Activated T-helper 17 cell treated with anti-CD3 and anti-CD28 coated beads, Interleukin-2, amount 50 U/mL, for 72 hours (primary cell): ENCODE results near the gene PC. TPM values are rescaled to one million over a fixed set of nuclear protein-coding genes. Genes with fewer than 3 reads are reported as not detected.
"Not testable (repeated sequence)": the region's sequence is repeated elsewhere in the genome, so short reads cannot be mapped to it uniquely, and the experiment has no call there.

Experiments used
- ATAC-seq: fragments of 150-1000 bp; cut with Tn5 transposase; replicated peaks from 2 replicates; pipeline ENCODE4 v1.10.0; 2021; ENCODE audit warnings: mild to moderate bottlenecking, moderate library complexity
- H3K27ac Mint-ChIP-seq: one replicate; pipeline ENCODE4 v1.8.0; 2022; ENCODE audit warnings: mixed read lengths
- H3K27me3 Mint-ChIP-seq: one replicate; pipeline ENCODE4 v1.8.0; 2022; ENCODE audit warnings: mixed read lengths
- H3K36me3 Mint-ChIP-seq: one replicate; pipeline ENCODE4 v1.8.0; 2022; ENCODE audit warnings: low read depth, mild to moderate bottlenecking, mixed read lengths
- H3K4me1 Mint-ChIP-seq: one replicate; pipeline ENCODE4 v1.8.0; 2022; ENCODE audit warnings: mixed read lengths
- H3K4me3 Mint-ChIP-seq: one replicate; pipeline ENCODE4 v1.8.0; 2022; ENCODE audit warnings: mild to moderate bottlenecking, mixed read lengths
- H3K9me3 Mint-ChIP-seq: one replicate; pipeline ENCODE4 v1.8.0; 2022; ENCODE audit warnings: mixed read lengths
- total RNA-seq, 2 donors: library from RNA; stranded (reverse); gene quantifications; one replicate each; pipeline ENCODE4 v1.2.3, GENCODE V29; 2022

The PC gene
- total RNA-seq, 2 donors from 2014 or later, result 8.4 to 10.9 TPM

DNA sequence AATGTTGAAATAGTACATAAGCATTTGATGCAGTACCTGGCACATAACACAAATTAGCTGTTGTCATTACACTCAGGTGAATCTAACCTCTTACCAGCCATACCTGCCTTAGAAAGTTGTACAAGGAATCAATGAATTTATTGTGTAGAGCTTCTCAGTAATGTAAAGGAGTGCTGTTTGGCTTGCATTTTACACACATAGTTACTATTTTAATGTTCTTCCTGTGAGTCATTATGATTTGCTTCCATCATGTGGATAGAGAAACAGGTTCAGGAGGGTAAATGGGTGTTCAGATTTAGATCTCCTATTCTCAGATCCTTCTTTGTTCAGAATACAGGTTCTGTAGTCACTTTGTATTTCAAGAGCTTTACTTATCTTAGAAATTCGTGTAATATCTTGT lies 142.5 kb downstream of the PC start:
- Mint-ChIP-seq H3K36me3 (no peaks in the 10 kb centered on the region), H3K4me3 (no peak overlapping the region), H3K4me1 (no peaks in the 10 kb centered on the region), H3K27ac (peak overlapping the region; percentile 51), H3K27me3 (no peaks in the 10 kb centered on the region), H3K9me3 (no peaks in the 10 kb centered on the region)
- ATAC-seq, result no peak

DNA sequence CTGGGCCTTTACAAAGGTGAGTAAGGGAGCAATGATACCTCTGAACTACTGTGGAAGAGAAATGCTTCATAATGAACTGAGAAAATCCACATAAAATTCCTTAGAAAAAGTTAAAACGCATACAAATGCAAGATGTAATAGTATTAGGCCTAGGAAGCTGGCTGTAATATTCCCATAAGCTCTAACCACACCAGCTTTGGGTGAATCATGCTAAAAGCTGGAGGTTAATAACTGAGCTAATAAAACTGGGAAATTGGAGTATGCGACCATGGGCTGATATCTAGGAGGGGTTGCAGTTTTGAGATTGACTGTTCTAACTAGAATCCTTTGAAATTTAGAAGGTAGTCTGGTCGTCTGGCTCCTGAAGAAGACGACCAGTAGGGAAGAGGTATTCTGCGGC lies 143.5 kb downstream of the PC start:
- no peak for ATAC-seq
- no peaks in the 10 kb centered on the region for H3K36me3 Mint-ChIP-seq
- H3K9me3 Mint-ChIP-seq, result no peaks in the 10 kb centered on the region
- H3K27me3 Mint-ChIP-seq, result no peaks in the 10 kb centered on the region
- no peak overlapping the region for H3K4me3 Mint-ChIP-seq
- H3K27ac Mint-ChIP-seq, result peak overlapping the region; percentile 51
- no peaks in the 10 kb centered on the region for H3K4me1 Mint-ChIP-seq

DNA sequence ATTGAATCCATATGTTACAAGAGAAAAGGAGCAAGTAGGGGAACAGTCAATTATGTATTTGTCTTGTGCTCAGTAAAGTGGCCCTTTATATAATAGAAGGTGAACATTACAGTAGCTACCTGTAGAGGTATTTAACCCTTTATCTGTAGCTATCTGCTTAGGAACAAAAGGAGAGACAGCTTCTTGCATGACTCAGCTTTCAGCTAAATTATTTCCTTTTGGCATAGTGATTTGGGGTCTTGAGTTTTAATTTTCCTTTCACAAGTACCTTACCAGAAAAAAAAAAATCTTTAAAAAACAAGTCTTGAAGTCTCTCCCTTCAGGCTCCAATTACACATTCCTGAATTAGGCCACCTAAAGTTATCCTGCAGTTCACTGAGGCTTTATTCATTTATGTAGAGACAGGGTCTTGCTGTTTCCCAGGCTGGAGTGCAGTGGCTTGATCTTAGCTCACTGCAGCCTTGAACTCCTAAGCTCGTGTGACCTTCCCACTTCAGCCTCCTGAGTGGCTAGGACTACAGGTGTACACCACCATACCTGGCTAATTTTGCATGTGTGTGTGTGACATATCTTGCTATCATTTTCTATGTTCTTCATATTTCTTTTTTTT lies 147.5 kb downstream of the PC start:
- no peaks in the 10 kb centered on the region for H3K27me3 Mint-ChIP-seq
- H3K4me3 Mint-ChIP-seq, result no peak overlapping the region
- ATAC-seq, result no peak

DNA sequence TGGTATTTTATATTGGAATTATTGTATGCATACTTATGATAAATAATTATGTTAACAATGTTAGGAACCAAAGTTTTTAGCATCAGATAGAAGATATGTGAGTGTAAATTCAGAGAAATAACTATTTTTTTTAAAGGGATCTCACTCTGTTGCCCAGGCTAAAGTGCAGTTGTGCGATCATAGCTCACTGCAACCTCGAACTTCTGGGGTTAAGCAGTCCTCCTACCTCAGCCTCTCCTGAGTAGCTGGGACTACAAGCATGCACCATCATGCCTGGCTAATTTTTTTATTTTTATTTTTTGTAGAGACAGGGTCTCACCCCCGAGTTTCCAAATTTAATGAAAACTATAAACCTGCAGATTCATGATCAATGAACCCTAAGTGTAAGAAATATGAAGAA lies 148.6 kb downstream of the PC start:
- peaks cover 13% of the 10 kb centered on the region for H3K36me3 Mint-ChIP-seq
- H3K9me3 Mint-ChIP-seq, result no peaks in the 10 kb centered on the region
- no peaks in the 10 kb centered on the region for H3K27me3 Mint-ChIP-seq
- H3K4me3 Mint-ChIP-seq, result no peak overlapping the region
- no peak overlapping the region for H3K27ac Mint-ChIP-seq
- no peaks in the 10 kb centered on the region for H3K4me1 Mint-ChIP-seq
- no peak for ATAC-seq

More for the DNA sequence above, 147.5 kb downstream of the PC start:
- no peaks in the 10 kb centered on the region for H3K4me1 Mint-ChIP-seq
- no peak overlapping the region for H3K27ac Mint-ChIP-seq
- peaks cover 10% of the 10 kb centered on the region for H3K36me3 Mint-ChIP-seq
- H3K9me3 Mint-ChIP-seq, result no peaks in the 10 kb centered on the region

DNA sequence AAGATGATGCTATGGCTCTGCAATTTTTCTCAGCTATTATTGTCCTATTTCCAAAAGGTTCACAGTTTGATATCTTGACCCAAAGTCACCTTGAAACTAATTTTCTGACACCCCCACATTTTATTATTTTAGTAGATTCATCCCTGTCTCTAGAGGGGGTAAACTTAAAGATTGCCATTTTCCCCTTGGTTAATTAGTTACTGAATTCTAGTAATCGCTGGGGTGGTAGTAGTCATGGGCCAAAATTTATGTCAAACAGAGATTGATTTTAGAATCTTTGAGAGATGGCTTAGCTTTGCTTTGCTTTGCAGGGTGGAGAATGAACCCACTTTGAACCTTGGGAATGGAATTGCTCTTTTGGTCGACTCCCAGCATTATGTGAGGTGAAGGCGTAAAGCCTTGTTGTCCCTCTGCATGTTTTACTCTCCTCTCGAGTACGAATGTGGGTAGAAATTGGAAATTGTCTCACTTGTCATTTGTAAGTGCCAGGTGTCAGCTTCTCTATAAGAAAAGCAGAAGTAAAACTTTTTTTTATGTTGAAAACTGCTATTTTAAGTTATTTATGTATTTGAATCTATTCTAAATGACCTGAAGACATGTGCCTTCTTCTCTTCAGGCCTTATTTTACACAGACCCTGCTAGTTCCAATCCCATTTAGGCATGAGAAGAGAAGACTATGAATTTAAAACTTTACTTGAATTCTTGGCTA lies 157.3 kb downstream of the PC start:
- ATAC-seq, result no peak
- Mint-ChIP-seq H3K4me3 (no peak overlapping the region), H3K36me3 (peaks cover 5% of the 10 kb centered on the region), H3K27me3 (no peaks in the 10 kb centered on the region), H3K4me1 (no peaks in the 10 kb centered on the region), H3K9me3 (no peaks in the 10 kb centered on the region), H3K27ac (no peak overlapping the region)

DNA sequence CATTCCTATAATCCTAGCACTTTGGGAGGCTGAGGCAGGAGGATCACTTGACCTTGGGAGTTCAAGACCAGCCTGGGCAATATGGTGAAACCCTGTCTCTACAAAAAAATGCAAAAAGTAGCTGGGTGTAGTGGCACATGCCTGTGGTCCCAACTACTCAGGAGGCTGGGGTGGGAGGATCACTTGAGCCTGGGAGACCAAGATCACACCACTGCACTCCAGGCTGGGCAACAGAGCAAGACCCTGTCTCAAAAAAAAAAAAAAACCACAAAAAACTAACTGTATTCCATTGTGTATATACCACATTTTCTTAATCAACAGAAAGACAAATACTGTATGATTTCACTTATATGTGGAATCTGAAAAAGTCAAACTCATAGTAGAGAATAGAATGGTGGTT lies 158.4 kb downstream of the PC start:
- H3K9me3 Mint-ChIP-seq, H3K36me3 Mint-ChIP-seq, H3K27ac Mint-ChIP-seq: not testable (repeated sequence)

More for the DNA sequence above, 158.4 kb downstream of the PC start:
- not testable (repeated sequence) for H3K4me1 Mint-ChIP-seq, H3K4me3 Mint-ChIP-seq, ATAC-seq, H3K27me3 Mint-ChIP-seq

Other genes with a start within 250 kb of the PC start
- gene SPTBN2, start 229.2 kb downstream of the PC start, total RNA-seq, result under 1 TPM; 0.37 to 0.45 TPM
- 10 to 100 TPM; 27.2 to 31.4 TPM for gene RCE1, start 114.9 kb downstream of the PC start, total RNA-seq
- gene LRFN4, start 101.3 kb downstream of the PC start, total RNA-seq, result 10 to 100 TPM; 20.5 to 43.7 TPM
- not detected for gene C11orf86, start 16.9 kb upstream of the PC start, total RNA-seq
- gene SYT12, start 64.8 kb upstream of the PC start, total RNA-seq, result under 1 TPM in 1 of 2 donors, not detected in 1; 0.08 TPM
- 1 to 10 TPM in 1 of 2 donors, under 1 TPM in 1; 0.22 to 1.2 TPM for gene RHOD, start 98.5 kb upstream of the PC start, total RNA-seq
- gene KDM2A, start 160.9 kb upstream of the PC start, total RNA-seq, result 100 to 1,000 TPM in 1 of 2 donors, 10 to 100 TPM in 1; 96.8 to 105 TPM